ENCODE measurements around the gene SLC6A7.

SLC6A7 gene

DNA sequence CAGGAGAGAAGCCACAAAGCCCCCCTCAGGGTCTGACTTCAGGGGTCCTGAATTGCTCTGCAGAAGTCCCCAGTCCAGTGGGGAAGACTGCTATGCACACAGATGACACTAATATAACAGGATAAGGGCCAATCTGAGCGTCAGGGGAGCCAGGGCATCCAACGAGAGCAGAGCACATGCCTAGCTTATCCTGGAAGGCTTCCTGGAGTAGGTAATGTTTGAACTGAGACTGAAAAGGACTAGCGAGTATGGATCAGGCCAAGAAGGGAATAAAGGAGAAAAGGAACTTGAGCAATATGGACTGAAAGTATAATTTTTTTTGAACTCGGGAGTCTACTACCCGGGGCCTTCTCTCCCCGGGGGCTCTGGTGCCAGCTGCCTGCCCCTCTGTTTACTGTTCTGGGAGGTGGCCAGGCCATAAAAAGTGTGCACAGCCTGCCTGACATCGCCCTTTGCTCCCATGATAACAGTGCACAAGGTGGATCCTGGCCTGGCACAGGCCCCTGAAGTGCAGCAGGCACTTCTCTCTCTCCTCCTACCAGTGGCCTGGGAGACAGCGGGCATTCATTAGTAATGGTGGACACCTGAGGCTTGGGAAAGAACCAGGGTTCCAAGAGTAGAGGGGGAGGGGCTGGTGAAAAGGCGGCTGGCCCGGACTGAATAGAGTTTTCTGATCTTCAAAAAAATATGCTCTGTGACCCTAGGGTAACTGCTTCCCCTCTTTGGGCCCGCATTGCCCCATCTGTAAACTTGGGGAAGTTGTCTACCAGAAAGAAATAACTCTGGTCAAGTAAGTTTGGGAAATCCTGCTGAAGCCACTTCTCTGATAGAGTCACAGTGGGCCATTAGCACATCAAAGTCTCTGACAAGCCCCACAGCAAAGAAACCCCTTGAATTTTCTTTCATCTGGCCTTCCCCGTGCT, 4.6 kb upstream of the SLC6A7 start:
- no peak overlapping the region for H3K4me3 Mint-ChIP-seq
- no peak for ATAC-seq (replicated peaks)
- no peak overlapping the region for H3K27ac Mint-ChIP-seq
- DNase-seq: no peak
- no peaks in the 10 kb centered on the region for H3K9me3 Mint-ChIP-seq
- no peaks in the 10 kb centered on the region for H3K36me3 Mint-ChIP-seq
- peaks cover 0 to 4% of the 10 kb centered on the region in 2 donors for H3K4me1 Mint-ChIP-seq
- H3K27me3 Mint-ChIP-seq: peaks cover 36 to 42% of the 10 kb centered on the region in 2 donors

DNA sequence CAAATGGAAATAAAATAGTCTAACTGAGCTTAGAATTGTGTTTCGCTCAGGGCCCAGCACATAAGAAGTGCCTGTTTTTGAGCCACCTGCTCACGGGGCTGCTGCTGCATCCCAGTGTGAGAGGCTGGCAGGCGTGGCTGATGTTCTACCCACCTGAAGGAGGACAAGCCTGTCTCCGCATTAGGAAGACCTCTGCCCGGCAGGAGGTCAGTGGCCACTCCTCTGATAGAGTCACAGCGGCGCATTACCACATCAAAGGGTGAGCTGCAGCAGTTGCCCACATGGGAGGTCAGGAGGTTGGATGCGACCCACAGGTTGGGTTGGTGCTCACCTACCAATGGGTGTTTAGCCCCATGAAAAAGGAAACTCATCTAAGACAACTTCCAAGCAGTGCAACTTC, 3.7 kb upstream of the SLC6A7 start:
- H3K27me3 Mint-ChIP-seq: peaks cover 41 to 44% of the 10 kb centered on the region in 2 donors
- H3K4me1 Mint-ChIP-seq: peaks cover 0 to 4% of the 10 kb centered on the region in 2 donors
- ATAC-seq (replicated peaks): no peak
- no peaks in the 10 kb centered on the region for H3K9me3 Mint-ChIP-seq
- no peak overlapping the region for H3K27ac Mint-ChIP-seq
- no peaks in the 10 kb centered on the region for H3K36me3 Mint-ChIP-seq
- no peak for DNase-seq
- no peak overlapping the region for H3K4me3 Mint-ChIP-seq

GRCh38 chr5:150186897-150187296, 3.0 kb upstream of the SLC6A7 start:
- H3K4me1 Mint-ChIP-seq: peaks cover 0 to 4% of the 10 kb centered on the region in 2 donors
- DNase-seq (no peak), ATAC-seq (replicated peaks) (no peak)
- H3K36me3 Mint-ChIP-seq: no peaks in the 10 kb centered on the region
- no peaks in the 10 kb centered on the region for H3K9me3 Mint-ChIP-seq
- H3K27me3 Mint-ChIP-seq: peaks cover 45 to 46% of the 10 kb centered on the region in 2 donors
- H3K27ac Mint-ChIP-seq: no peak overlapping the region
- no peak overlapping the region for H3K4me3 Mint-ChIP-seq

DNA sequence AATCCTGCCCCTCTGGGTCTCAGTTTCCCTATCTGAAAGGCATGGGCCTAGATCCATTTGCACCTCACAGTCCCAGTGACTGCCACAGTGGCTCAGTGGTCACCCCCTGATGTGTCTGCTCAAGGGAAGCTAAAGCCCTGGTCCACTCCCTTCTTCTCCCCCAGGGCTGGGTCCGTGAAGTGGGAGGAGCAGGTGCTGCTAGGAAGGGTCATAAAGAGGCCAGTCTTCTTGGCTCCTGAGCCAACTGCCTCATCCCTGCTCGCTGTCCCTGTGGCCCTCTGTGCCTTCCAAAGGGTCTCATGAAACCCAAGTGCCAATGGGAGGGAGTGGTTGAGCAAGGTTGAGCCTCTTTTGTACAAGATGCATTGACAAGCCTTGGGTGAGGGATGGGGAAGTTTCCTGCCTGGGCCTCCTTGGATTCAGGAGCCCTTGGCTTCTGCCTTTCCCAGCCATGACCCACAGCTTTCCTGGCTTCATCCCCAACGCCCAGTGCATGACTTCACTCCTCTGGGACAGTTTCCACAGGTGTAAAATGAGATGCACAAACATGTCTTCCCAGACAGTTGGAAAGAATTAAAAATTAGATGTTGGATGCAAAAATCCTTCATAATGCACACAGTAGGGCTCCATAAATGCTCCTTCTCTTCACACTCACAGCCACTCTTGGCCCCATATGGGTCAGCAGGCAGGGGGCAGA, 1.6 kb upstream of the SLC6A7 start:
- no peaks in the 10 kb centered on the region for H3K9me3 Mint-ChIP-seq
- H3K27me3 Mint-ChIP-seq: peaks cover 53 to 54% of the 10 kb centered on the region in 2 donors
- H3K4me1 Mint-ChIP-seq: peaks cover 0 to 4% of the 10 kb centered on the region in 2 donors
- no peak overlapping the region for H3K27ac Mint-ChIP-seq
- ATAC-seq (replicated peaks) (no peak), DNase-seq (no peak)
- no peak overlapping the region for H3K4me3 Mint-ChIP-seq
- no peaks in the 10 kb centered on the region for H3K36me3 Mint-ChIP-seq

GRCh38 chr5:150189326-150189725, 536 bp upstream of the SLC6A7 start:
- Mint-ChIP-seq H3K4me3 (no peak overlapping the region), H3K36me3 (no peaks in the 10 kb centered on the region), H3K27ac (no peak overlapping the region), H3K4me1 (peaks cover 0 to 4% of the 10 kb centered on the region in 2 donors), H3K9me3 (no peaks in the 10 kb centered on the region), H3K27me3 (peaks cover 59 to 62% of the 10 kb centered on the region in 2 donors)
- ATAC-seq (replicated peaks) (no peak), DNase-seq (no peak)

DNA sequence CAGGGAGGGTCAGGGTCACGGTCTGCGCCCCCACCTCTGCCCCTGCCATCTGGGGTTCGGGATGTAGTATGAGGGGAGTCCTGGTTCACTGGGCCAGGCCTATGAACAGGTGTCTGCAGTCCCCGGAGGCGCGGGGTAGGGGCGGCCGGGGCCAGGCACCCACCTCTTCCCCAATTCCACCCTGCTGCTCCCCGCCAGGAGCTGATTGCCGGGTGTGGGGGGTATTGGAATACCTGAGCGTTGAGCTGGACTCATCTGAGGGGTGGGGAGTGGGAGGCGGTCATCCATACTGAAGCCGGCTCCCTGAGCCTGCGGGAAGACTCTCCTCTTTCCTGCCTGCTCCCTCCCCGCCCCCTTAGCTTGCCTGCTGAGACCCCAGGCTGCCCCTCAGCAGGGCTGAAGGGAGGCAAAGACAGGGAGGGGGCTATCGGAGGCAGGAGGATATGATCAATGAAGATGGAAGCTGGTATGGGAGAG, 679 bp downstream of the SLC6A7 start:
- Mint-ChIP-seq H3K4me3 (no peak overlapping the region), H3K27me3 (peaks cover 58 to 68% of the 10 kb centered on the region in 2 donors), H3K9me3 (no peaks in the 10 kb centered on the region), H3K36me3 (no peaks in the 10 kb centered on the region), H3K4me1 (peaks cover 0 to 4% of the 10 kb centered on the region in 2 donors), H3K27ac (no peak overlapping the region)
- ATAC-seq (replicated peaks) (no peak), DNase-seq (no peak)

GRCh38 chr5:150190987-150191386, 1.1 kb downstream of the SLC6A7 start:
- no peak for ATAC-seq (replicated peaks)
- no peak for DNase-seq
- Mint-ChIP-seq H3K4me1 (peaks cover 0 to 4% of the 10 kb centered on the region in 2 donors), H3K36me3 (no peaks in the 10 kb centered on the region), H3K27me3 (peaks cover 62 to 70% of the 10 kb centered on the region in 2 donors), H3K4me3 (no peak overlapping the region), H3K9me3 (no peaks in the 10 kb centered on the region), H3K27ac (no peak overlapping the region)

DNA sequence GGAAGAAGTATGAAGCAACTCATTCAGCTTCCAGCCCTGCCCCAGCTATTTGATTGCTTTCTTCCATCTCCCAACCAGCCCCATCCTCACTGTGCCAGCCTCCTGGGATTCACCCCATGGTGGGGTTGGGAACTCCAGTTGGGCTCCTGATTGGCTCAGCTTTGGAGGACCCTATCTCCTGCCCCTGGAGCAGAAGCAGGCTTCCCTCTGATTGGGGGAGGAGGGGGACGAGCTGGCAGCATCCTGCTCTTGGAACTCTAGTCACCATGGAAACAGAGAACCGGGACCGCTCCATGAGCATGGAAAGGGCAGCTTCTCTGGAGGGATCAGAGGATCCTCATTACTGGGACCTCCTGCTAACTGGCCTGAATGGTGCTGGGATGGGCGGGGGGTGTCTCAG, 2.6 kb downstream of the SLC6A7 start:
- DNase-seq (no peak), ATAC-seq (replicated peaks) (no peak)
- peaks cover 60 to 71% of the 10 kb centered on the region in 2 donors for H3K27me3 Mint-ChIP-seq
- peaks cover 0 to 4% of the 10 kb centered on the region in 2 donors for H3K4me1 Mint-ChIP-seq
- H3K27ac Mint-ChIP-seq: no peak overlapping the region
- no peaks in the 10 kb centered on the region for H3K36me3 Mint-ChIP-seq
- no peak overlapping the region for H3K4me3 Mint-ChIP-seq
- no peaks in the 10 kb centered on the region for H3K9me3 Mint-ChIP-seq

DNA sequence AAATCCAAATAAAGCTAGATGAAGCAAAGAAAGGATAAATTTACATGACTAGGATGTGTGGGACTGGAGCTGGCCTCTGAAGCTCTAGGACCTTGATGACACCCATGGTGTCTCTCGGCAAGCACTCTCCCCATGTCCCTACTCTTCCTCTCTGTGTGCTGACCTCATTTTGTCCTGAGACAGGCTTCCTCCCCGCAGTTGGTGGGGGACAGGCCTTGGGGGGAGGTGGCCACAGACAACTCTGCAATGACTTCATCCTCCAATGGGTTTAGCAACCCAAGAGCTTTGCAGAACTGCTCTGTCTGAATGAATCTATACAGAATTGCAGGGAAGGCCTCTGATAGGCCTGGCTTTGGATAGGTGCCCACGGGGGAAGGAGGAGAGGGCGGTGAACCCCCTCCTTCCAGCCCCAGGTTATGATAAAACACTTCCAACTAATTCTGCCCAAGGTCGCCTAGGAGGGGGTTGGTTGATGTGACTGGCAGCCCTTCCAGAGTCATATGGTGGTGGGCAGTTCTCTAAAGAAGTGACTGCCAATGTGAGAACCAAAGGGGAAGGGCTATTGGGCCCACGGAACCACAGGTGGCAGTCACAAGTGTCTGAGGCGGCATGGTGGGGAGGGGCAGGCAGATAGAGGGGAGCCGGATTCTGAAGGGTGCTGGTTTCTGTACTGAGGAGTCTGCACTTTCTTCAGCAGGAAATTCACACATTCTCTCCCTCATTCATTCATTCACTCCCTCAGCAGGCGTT, 6.0 kb downstream of the SLC6A7 start:
- peaks cover 57 to 68% of the 10 kb centered on the region in 2 donors for H3K27me3 Mint-ChIP-seq
- no peaks in the 10 kb centered on the region for H3K36me3 Mint-ChIP-seq
- no peak overlapping the region for H3K27ac Mint-ChIP-seq

GRCh38 chr5:150196514-150196913, 6.7 kb downstream of the SLC6A7 start:
- Mint-ChIP-seq H3K4me3 (no peak overlapping the region), H3K4me1 (no peaks in the 10 kb centered on the region), H3K36me3 (no peaks in the 10 kb centered on the region), H3K27me3 (peaks cover 56 to 62% of the 10 kb centered on the region in 2 donors), H3K27ac (no peak overlapping the region), H3K9me3 (peaks cover 0 to 2% of the 10 kb centered on the region in 2 donors)
- no peak for ATAC-seq (replicated peaks)
- no peak for DNase-seq

More for the DNA sequence above, 6.0 kb downstream of the SLC6A7 start:
- peaks cover 0 to 2% of the 10 kb centered on the region in 2 donors for H3K9me3 Mint-ChIP-seq
- DNase-seq (no peak), ATAC-seq (replicated peaks) (no peak)
- H3K4me3 Mint-ChIP-seq: no peak overlapping the region
- no peaks in the 10 kb centered on the region for H3K4me1 Mint-ChIP-seq

- H3K4me1 Mint-ChIP-seq: no peaks in the 10 kb centered on the region
- H3K36me3 Mint-ChIP-seq: no peaks in the 10 kb centered on the region
- H3K9me3 Mint-ChIP-seq: peaks cover 0 to 2% of the 10 kb centered on the region in 2 donors
- DNase-seq (no peak), ATAC-seq (replicated peaks) (no peak)
- H3K27me3 Mint-ChIP-seq: peaks cover 51 to 58% of the 10 kb centered on the region in 2 donors
- no peak overlapping the region for H3K4me3 Mint-ChIP-seq
- H3K27ac Mint-ChIP-seq: no peak overlapping the region
These were observed 7.1 kb downstream of the SLC6A7 start for GRCh38 chr5:150196986-150197385.

DNA sequence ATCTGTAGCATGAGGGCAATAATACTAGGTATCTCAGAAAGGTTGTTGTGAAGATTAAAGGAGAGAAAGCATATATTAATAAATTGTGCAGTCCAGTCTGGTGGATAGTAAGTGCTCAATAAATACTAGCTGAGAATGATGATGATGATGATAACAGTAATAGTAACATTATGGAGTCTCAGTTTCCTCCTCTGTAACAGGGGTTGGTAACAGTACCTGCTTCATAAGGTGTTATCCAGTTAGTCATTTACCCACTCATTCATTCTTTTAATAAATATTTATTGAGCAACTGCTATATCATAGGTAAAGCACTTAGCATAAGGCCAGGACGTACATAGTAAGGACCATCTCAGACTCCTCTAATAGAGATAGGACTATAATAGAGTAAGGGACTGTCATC, 7.6 kb downstream of the SLC6A7 start:
- Mint-ChIP-seq H3K27me3 (peaks cover 47 to 53% of the 10 kb centered on the region in 2 donors), H3K4me1 (no peaks in the 10 kb centered on the region), H3K36me3 (no peaks in the 10 kb centered on the region), H3K27ac (no peak overlapping the region), H3K9me3 (peaks cover 0 to 2% of the 10 kb centered on the region in 2 donors), H3K4me3 (no peak overlapping the region)
- DNase-seq (no peak), ATAC-seq (replicated peaks) (no peak)

GRCh38 chr5:150202501-150202900, 12.6 kb downstream of the SLC6A7 start:
- Mint-ChIP-seq H3K9me3 (peaks cover 0 to 2% of the 10 kb centered on the region in 2 donors), H3K27me3 (peaks cover 30 to 35% of the 10 kb centered on the region in 2 donors), H3K4me1 (no peaks in the 10 kb centered on the region), H3K4me3 (no peak overlapping the region), H3K27ac (no peak overlapping the region), H3K36me3 (no peaks in the 10 kb centered on the region)
- ATAC-seq (replicated peaks) (no peak), DNase-seq (no peak)
